Activated CD8-positive, alpha-beta memory T cell treated with anti-CD3 and anti-CD28 coated beads, Interleukin-2, amount 10 ng/mL, durations not matched to agents 7 days and 5 days (primary cell): ENCODE results near the gene DENND2A. TPM values are rescaled to one million over a fixed set of nuclear protein-coding genes. Genes with fewer than 3 reads are reported as not detected.
"Not testable (repeated sequence)": the region's sequence is repeated elsewhere in the genome, so short reads cannot be mapped to it uniquely, and the experiment has no call there.

Experiments
- ATAC-seq: fragments of 150-1000 bp; cut with Tn5 transposase; one replicate; pipeline ENCODE4 v1.10.0; 2021; ENCODE audit warnings: moderate library complexity
- CTCF ChIA-PET: fragments of 350-600 bp; sonication (Branson Sonifier 250); formaldehyde crosslinking; loops from one replicate; lab custom pipeline; 2021; ENCODE audit warnings: antibody characterized with exemption; lab: Charles Lee
- DNase-seq: peaks from one replicate; pipeline ENCODE4 v3.0.0-alpha.2; 2020
- H3K27ac Mint-ChIP-seq: one replicate; pipeline ENCODE4 v1.8.0; 2021; ENCODE audit warnings: mild to moderate bottlenecking, mixed read lengths
- H3K27me3 Mint-ChIP-seq: one replicate; pipeline ENCODE4 v1.8.0; 2021; ENCODE audit warnings: mixed read lengths
- H3K36me3 Mint-ChIP-seq: one replicate; pipeline ENCODE4 v1.8.0; 2021; ENCODE audit warnings: mild to moderate bottlenecking, mixed read lengths
- H3K4me1 Mint-ChIP-seq: one replicate; pipeline ENCODE4 v1.8.0; 2021; ENCODE audit warnings: mixed read lengths
- H3K4me3 Mint-ChIP-seq: one replicate; pipeline ENCODE4 v1.8.0; 2021; ENCODE audit warnings: mild to moderate bottlenecking, moderate library complexity, mixed read lengths
- H3K9me3 Mint-ChIP-seq: one replicate; pipeline ENCODE4 v1.8.0; 2022; ENCODE audit warnings: low read depth, mixed read lengths
- total RNA-seq, 2 experiments: library from RNA; stranded (reverse); gene quantifications; one replicate each; pipeline ENCODE4 v1.2.3, GENCODE V29; 2021

The DENND2A gene
- total RNA-seq, 2 experiments from 2014 or later, result 0.32 TPM; not detected in 1

DNA sequence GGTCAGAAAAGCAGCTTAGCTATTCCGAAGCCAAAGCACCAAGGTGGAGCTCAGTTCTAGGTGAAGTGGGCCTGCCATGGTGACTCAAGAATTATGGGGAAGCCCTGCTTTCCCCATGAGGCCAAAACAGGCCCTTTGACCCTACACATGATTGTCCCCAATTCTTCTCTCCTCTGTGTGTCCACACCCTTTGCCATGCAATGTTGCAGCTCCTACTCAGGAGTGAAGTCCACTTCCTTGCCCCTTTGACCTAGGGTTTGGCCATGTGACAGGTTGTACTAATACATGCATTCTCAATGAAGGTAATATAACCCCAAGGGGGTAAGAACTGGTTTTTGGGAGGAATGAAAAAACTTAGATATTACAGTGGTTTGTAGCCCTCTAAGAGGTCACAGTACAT lies 93.7 kb downstream of the DENND2A start:
- no peaks in the 10 kb centered on the region for H3K9me3 Mint-ChIP-seq
- H3K27me3 Mint-ChIP-seq, result peaks cover 11% of the 10 kb centered on the region
- no peaks in the 10 kb centered on the region for H3K36me3 Mint-ChIP-seq
- CTCF ChIA-PET, result interaction anchor here (0.9 to 1.4 kb wide), 2 partner anchors 10 to 106 kb away, joined by 3 to 4 read pairs; no protein-coding TSS in a partner anchor
- H3K4me3 Mint-ChIP-seq, result no peak overlapping the region
- no peak overlapping the region for H3K27ac Mint-ChIP-seq
- DNase-seq (no peak), ATAC-seq (no peak)
- no peaks in the 10 kb centered on the region for H3K4me1 Mint-ChIP-seq

DNA sequence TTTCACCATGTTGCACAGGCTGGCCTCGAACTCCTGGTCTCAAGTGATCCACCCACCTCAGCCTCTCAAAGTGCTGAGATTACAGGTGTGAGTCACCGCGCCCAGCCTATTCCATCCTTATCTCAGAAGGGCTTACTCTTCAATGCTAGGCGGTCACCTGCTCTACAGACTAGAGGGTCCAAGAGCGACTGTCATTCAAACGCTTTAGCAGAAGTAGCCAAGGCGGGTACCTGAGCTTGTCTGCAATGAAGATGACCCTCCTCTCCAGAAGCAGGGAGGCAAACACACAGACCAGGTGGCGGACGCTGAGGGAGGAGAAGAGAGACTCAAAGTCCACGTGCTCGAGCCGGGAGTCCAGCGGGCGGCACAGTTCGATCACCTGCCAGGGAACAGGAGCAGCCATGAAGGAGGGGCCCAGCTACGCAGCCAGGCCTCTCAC lies 96.2 kb downstream of the DENND2A start:
- Mint-ChIP-seq H3K4me1 (peaks cover 2% of the 10 kb centered on the region), H3K9me3 (no peaks in the 10 kb centered on the region), H3K27ac (no peak overlapping the region), H3K27me3 (peaks cover 21% of the 10 kb centered on the region), H3K4me3 (no peak overlapping the region), H3K36me3 (no peaks in the 10 kb centered on the region)
- CTCF ChIA-PET, result no interaction called here
- no peak for ATAC-seq
- DNase-seq, result no peak

DNA sequence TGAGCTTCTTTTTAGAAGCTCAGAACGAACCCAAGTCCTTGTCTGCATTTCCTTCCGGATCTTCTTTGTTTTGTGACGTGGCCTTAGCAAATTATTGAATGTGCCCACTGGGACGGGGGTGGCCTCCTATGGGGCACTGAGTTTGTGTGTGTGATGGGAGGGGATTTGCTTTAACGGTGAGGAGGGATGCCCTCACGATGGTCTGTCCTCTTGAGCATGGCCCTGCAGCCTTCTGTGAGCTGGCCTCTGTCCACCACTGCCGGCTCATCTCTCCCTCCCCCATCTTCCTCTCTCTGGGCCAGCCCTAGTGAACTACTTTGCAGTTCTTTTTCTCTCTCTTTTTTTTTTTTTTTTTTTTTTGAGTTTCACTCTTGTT lies 98.4 kb downstream of the DENND2A start:
- CTCF ChIA-PET, result interaction anchor here (1.0 kb wide), 1 partner anchor 74 kb away, joined by 4 read pairs; no protein-coding TSS in a partner anchor
- Mint-ChIP-seq H3K9me3 (no peaks in the 10 kb centered on the region), H3K27ac (no peak overlapping the region), H3K4me1 (peaks cover 2% of the 10 kb centered on the region), H3K4me3 (no peak overlapping the region), H3K36me3 (no peaks in the 10 kb centered on the region), H3K27me3 (peaks cover 22% of the 10 kb centered on the region)
- DNase-seq, result no peak
- ATAC-seq, result no peak

DNA sequence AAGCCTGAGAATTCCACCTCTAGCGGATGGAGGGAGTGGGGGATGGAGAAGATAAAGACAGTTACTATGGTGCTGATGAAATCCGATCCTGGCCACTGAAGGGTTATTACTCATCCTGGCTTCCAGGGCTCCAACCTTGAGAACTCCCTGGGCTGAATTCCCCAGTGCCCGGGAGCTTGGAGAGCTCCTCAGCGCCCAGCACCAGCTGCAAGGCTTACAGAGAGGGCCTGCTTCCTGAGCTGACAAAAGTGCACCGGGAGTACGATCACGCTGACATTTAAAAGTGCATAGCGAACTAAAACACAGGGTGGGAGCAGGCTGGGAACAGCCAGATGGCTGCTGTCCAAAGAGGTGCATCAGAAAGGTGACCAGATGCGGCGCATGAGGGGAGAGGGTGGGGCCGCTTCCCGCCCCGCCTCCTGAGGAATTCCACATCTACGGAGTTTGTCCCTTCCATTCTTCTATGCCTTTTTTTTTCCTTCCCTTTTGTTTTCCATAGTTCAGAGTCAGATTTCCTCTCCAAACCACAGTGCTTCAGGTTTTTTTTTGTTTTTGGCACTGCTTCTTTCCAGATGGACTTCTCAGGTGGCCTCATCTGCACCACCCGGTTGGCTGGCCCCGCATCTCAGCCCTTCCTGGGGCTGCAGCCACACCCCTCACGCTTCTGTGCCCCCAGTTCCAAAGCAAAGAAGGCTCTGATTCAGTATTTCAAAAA lies 98.9 kb downstream of the DENND2A start:
- Mint-ChIP-seq H3K36me3 (no peaks in the 10 kb centered on the region), H3K4me1 (peaks cover 2% of the 10 kb centered on the region), H3K27ac (no peak overlapping the region), H3K9me3 (no peaks in the 10 kb centered on the region), H3K4me3 (no peak overlapping the region), H3K27me3 (peaks cover 22% of the 10 kb centered on the region)
- CTCF ChIA-PET, result no interaction called here
- no peak for ATAC-seq
- DNase-seq, result no peak

DNA sequence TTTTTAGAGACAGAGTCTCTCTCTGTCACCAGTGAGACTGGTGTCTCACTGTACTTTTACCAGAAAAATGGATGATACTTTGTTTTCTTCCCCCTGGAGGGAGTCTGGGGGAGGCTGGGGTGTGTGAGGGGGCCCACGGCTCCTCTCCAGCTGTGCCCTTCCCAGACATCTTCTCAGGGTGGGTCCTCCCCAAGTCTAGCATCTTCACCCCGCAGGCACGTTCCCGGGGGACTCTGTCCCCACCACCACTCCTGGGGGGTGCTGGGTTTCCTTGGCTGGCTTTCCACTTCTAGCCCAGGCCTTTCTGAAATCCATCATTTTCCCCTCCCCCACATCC lies 99.5 kb downstream of the DENND2A start:
- no peak for ATAC-seq
- no peak for DNase-seq
- no peaks in the 10 kb centered on the region for H3K36me3 Mint-ChIP-seq
- H3K4me1 Mint-ChIP-seq, result peaks cover 2% of the 10 kb centered on the region
- H3K9me3 Mint-ChIP-seq, result no peaks in the 10 kb centered on the region
- H3K27me3 Mint-ChIP-seq, result peaks cover 22% of the 10 kb centered on the region
- no peak overlapping the region for H3K27ac Mint-ChIP-seq
- CTCF ChIA-PET, result no interaction called here
- H3K4me3 Mint-ChIP-seq, result no peak overlapping the region

DNA sequence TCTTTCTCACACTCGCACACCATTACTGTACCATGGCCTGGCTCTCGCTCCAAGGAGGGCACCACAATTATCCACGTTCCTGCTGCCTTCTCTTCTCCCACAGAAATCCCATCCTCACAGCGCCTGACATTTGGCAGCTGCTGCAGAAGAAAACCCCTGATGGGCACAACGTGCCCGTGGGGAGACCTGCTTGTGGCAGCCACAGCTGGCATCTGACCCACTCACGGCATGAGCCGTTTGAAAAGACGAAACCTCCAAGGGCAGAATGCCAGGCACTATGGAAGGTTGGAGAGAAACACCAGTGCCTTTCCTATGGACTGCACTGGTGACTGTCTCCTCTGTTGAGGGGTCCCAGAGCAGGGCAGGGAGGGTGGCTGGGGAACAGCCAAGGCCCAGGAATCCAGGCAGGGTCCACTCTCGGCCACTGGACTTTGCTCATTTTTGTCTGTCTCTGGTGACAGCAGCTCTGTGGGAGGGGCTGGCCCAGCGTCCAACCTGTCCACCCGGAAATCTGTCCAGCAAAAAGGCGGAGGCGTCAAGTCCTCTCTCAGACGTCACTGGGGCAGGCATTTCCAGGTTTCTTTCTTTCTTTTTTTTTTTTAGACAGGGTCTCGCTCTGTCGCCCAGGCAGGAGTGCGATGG lies 100.4 kb downstream of the DENND2A start:
- Mint-ChIP-seq H3K27ac (no peak overlapping the region), H3K27me3 (peaks cover 20% of the 10 kb centered on the region), H3K36me3 (no peaks in the 10 kb centered on the region), H3K9me3 (no peaks in the 10 kb centered on the region), H3K4me3 (no peak overlapping the region), H3K4me1 (peaks cover 2% of the 10 kb centered on the region)
- no peak for ATAC-seq
- no peak for DNase-seq
- CTCF ChIA-PET, result no interaction called here

DNA sequence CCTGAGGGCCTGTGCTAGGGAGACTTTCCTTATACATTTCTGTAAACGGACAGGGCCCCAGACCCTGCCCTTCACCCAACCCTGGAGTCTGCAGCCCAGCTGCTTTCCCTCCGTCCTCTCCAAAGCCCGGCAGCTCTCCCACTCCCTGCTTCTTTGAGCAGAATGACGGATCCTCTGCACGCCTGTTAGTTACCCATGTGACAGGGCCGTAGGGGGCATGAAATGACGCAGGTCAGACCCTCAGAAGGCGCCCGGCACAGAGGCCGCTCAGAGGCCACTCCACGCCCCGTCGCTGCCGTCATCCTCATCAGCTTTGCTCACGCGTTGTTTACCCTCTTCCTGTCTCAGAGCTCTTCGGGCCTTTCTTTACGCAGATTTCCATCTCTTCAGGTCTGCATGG lies 101.2 kb downstream of the DENND2A start:
- CTCF ChIA-PET, result no interaction called here
- Mint-ChIP-seq H3K36me3 (no peaks in the 10 kb centered on the region), H3K4me3 (no peak overlapping the region), H3K4me1 (peaks cover 2% of the 10 kb centered on the region), H3K9me3 (no peaks in the 10 kb centered on the region), H3K27me3 (peaks cover 26% of the 10 kb centered on the region), H3K27ac (no peak overlapping the region)
- ATAC-seq (no peak), DNase-seq (no peak)

DNA sequence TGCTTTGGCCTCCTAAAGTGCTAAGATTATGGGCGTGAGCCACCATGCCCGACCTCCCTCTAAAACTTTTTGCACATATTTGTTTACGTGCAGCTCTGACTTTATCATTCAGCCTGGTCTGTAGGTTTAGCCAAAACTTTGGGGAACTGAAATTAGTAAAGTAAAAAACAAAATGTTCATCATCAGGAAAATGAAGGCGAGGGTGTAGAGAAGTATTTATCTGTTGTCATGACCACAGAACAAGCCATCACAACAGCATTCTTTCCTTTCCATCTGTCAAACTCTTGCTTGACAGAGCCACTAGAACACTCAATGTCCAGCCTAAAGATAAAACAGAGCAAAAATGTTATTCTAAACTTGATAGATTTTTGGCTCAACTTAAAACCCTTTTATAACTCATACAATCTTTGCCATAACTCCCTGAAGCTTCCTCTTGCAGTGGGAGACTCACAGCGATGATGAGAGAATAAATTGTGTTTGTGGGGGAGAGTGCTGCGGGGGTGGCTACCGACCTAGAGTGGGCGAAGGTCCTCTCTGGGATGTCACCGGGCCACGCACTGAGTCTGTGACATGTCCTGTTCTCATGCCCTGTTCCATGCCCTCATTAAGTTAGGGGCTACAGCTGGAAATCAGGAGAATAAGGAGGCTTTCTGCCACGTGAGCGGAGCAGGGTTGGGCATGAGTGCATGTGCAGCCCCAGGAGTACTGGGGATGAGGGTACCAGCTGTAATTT lies 102.7 kb downstream of the DENND2A start:
- Mint-ChIP-seq H3K27ac (no peak overlapping the region), H3K4me3 (no peak overlapping the region), H3K9me3 (no peaks in the 10 kb centered on the region), H3K4me1 (peaks cover 2% of the 10 kb centered on the region), H3K27me3 (peaks cover 30% of the 10 kb centered on the region), H3K36me3 (no peaks in the 10 kb centered on the region)
- no peak for DNase-seq
- no peak for ATAC-seq
- CTCF ChIA-PET, result interaction anchor here (0.9 to 2.1 kb wide), 4 partner anchors 10 to 16 kb away, joined by 3 to 5 read pairs (median 4); no protein-coding TSS in a partner anchor

DNA sequence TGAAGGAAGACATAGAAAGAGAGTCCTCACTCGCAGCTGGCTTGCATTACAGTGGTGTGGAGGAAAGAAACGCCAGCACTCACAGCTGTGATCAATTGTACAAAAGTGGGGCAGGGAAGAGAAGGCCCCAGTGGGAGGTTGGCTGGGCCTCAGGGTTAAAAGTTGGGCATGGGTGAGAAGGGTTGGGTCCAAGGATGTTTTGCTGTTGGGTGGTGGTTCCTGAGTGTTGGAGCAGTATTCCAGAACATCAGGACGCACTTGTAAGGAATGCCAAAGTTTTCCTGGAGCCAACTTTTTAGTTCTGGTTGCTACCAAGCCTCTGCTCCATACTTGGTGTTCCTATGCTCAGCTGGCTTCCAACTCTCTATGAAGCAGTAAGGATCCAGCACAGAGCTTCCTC lies 105.9 kb downstream of the DENND2A start:
- ATAC-seq (no peak), DNase-seq (no peak)
- CTCF ChIA-PET, result no interaction called here
- Mint-ChIP-seq H3K9me3 (no peaks in the 10 kb centered on the region), H3K4me3 (no peak overlapping the region), H3K4me1 (no peaks in the 10 kb centered on the region), H3K27ac (no peak overlapping the region), H3K36me3 (no peaks in the 10 kb centered on the region), H3K27me3 (peaks cover 40% of the 10 kb centered on the region)

DNA sequence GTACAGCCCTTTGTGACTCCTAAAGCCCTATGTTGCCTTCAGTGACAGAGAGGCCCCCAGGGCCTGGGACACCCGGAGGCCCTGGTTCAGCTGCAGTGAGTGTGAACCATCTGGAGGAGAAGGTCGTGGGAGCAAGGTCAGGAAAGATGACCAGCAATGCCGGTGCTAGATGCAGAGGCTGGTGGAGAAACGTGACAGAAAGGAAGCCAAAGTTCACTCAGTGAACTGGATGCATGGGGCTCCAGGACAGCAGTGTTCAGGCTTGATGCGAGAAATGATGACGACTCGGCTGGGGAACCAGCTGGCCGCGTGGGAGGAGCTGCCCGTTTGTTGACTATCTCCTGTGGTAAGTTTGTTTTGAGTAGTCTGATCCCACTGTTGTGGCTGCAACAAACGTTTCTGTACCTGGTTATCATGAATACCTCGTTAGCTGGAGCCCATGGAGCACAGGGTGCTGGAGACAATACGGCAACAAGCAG lies 107.2 kb downstream of the DENND2A start:
- H3K27me3 Mint-ChIP-seq, result peaks cover 40% of the 10 kb centered on the region
- CTCF ChIA-PET, result no interaction called here
- no peak for ATAC-seq
- H3K27ac Mint-ChIP-seq, result no peak overlapping the region
- H3K4me3 Mint-ChIP-seq, result no peak overlapping the region
- H3K36me3 Mint-ChIP-seq, result no peaks in the 10 kb centered on the region
- H3K9me3 Mint-ChIP-seq, result no peaks in the 10 kb centered on the region
- no peak for DNase-seq
- no peaks in the 10 kb centered on the region for H3K4me1 Mint-ChIP-seq

DNA sequence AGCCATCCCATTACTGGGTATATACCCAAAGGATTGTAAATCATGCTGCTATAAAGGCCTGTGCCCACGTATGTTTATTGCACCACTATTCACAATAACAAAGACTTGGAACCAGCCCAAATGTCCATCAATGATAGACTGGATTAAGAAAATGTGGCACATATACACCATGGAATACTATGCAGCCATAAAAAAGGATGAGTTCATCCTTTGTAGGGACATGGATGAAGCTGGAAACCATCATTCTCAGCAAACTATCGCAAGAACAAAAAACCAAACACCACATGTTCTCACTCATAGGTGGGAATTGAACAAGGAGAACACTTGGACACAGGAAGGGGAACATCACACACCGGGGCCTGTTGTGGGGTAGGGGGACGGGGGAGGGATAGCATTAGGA lies 111.2 kb downstream of the DENND2A start:
- not testable (repeated sequence) for DNase-seq, ATAC-seq

DNA sequence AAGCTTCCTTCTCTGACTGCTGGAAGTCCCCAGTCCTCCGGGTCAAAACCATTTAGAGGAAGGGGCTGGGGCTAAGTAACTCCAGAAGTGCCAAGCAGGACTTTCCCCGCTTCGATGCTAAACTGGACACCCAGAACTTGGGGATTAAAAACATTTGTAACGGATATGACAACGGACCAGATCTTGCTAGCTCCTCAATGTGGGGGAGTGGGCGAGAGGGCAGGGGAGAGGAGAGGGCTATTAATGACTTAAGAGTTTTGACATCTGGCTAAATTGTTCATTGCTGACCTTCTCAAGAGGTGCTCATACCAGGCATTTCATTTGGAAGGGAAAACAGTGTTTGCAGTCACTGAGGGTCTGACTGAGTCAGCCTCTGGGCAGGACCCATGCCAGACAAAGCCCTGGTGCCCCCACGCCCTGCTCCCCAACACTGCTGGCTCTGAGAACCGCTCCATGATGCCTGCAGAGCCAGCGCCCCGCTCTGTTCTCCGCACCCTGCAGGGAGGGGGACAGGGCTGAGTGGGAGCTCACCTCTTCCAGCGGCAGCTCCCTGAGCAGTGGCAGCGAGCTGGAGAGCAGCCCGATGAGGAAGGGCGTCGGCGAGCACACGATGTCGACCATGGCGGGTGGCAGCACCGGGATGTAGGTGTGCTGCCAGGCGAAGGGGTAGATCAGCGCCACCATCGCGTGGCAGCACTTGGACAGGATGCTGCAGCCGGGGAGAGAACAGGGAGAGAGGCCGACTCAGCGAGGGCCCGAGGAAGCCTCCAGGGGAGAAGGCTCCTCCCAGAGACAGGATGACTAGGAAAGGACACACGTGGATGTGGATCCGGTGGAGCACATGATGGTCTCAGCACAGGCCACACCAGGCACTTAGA lies 113.6 kb downstream of the DENND2A start:
- no peak overlapping the region for H3K27ac Mint-ChIP-seq
- ATAC-seq (no peak), DNase-seq (no peak)
- peaks cover 16% of the 10 kb centered on the region for H3K4me1 Mint-ChIP-seq
- no peaks in the 10 kb centered on the region for H3K9me3 Mint-ChIP-seq
- no peaks in the 10 kb centered on the region for H3K36me3 Mint-ChIP-seq
- H3K4me3 Mint-ChIP-seq, result no peak overlapping the region
- CTCF ChIA-PET, result interaction anchor here (1.6 to 1.7 kb wide), 2 partner anchors 10 kb away, joined by 5 read pairs; no protein-coding TSS in a partner anchor
- H3K27me3 Mint-ChIP-seq, result peaks cover 27% of the 10 kb centered on the region

More for the DNA sequence above, 111.2 kb downstream of the DENND2A start:
- H3K36me3 Mint-ChIP-seq, H3K9me3 Mint-ChIP-seq, H3K27ac Mint-ChIP-seq, CTCF ChIA-PET, H3K4me3 Mint-ChIP-seq: not testable (repeated sequence)
- Mint-ChIP-seq H3K4me1 (peaks cover 16% of the 10 kb centered on the region), H3K27me3 (peaks cover 36% of the 10 kb centered on the region)

DNA sequence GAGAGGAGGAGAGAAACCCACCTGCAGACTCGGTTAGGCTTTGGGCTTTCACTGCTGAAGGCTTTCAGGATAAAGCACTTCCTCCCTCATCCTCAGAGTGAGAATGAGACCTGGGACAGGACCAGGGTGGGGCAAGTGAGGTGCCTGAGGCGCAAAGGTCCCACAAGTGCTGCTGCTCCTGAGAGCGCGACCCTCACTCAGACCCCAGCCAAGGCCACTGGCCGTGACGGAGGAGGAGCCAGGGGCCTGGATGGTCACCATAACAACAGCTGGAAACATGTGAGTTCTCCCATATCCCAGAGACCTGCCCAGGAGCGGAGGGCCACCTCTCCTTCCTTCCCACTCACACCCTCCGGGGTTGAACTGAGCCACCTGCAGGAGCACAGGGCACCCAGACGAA lies 114.4 kb downstream of the DENND2A start:
- Mint-ChIP-seq H3K9me3 (no peaks in the 10 kb centered on the region), H3K4me1 (peaks cover 16% of the 10 kb centered on the region), H3K4me3 (no peak overlapping the region), H3K27me3 (peaks cover 18% of the 10 kb centered on the region), H3K36me3 (no peaks in the 10 kb centered on the region), H3K27ac (no peak overlapping the region)
- no peak for DNase-seq
- CTCF ChIA-PET, result interaction anchor here (0.8 to 1.7 kb wide), 3 partner anchors 9 to 49 kb away, joined by 3 to 5 read pairs (median 5); no protein-coding TSS in a partner anchor
- ATAC-seq, result no peak
